WTC11 (cell line): ENCODE results near the gene LMF1.

Experiments used
- ESRRA ChIP-seq: sonication (generic); formaldehyde crosslinking; IDR thresholded peaks from 2 replicates; pipeline ENCODE4 v1.8.1; 2022; ENCODE audit warnings: mild to moderate bottlenecking, missing genetic modification reagents, borderline replicate concordance
- IRF1 ChIP-seq: sonication (generic); formaldehyde crosslinking; IDR thresholded peaks from 2 replicates; pipeline ENCODE4 v1.8.0; 2023; ENCODE audit warnings: missing genetic modification reagents
- IRF2 ChIP-seq: sonication (generic); formaldehyde crosslinking; IDR thresholded peaks from 2 replicates; pipeline ENCODE4 v1.8.0; 2022; ENCODE audit warnings: low read depth, missing genetic modification reagents, borderline replicate concordance
- JUN ChIP-seq: sonication (generic); formaldehyde crosslinking; IDR thresholded peaks from 2 replicates; pipeline ENCODE4 v1.8.0; 2023; ENCODE audit warnings: mild to moderate bottlenecking, missing genetic modification reagents
- ZNF317 ChIP-seq: sonication (generic); formaldehyde crosslinking; IDR thresholded peaks from 2 replicates; pipeline ENCODE4 v1.8.1; 2023; ENCODE audit warnings: low read depth, mild to moderate bottlenecking, moderate library complexity, missing genetic modification reagents, borderline replicate concordance
- ZNF396 ChIP-seq: fragments of 250-450 bp; sonication (Bioruptor Pico); IDR thresholded peaks from 2 replicates; pipeline ENCODE4 v1.8.0; 2021; ENCODE audit warnings: mild to moderate bottlenecking, moderate library complexity, borderline replicate concordance
- ZNF423 ChIP-seq: fragments of 250-450 bp; sonication (Bioruptor Pico); IDR thresholded peaks from 2 replicates; pipeline ENCODE4 v2.1.2; 2022; ENCODE audit warnings: mild to moderate bottlenecking, moderate library complexity
- TF ChIP-seq, protein P1 (sequence below): fragments of 200-600 bp; IDR thresholded peaks from 2 replicates; pipeline ENCODE4 v1.8.0; 2022; ENCODE audit warnings: antibody characterized with exemption
- TF ChIP-seq, protein P2 (sequence below): sonication (generic); formaldehyde crosslinking; IDR thresholded peaks from 2 replicates; pipeline ENCODE4 v1.8.0; 2022; ENCODE audit warnings: mild to moderate bottlenecking, missing genetic modification reagents
- TF ChIP-seq, protein P3 (sequence below): sonication (generic); formaldehyde crosslinking; IDR thresholded peaks from 2 replicates; pipeline ENCODE4 v1.8.0; 2022; ENCODE audit warnings: mild to moderate bottlenecking, missing genetic modification reagents
- TF ChIP-seq, protein P4 (sequence below): sonication (generic); formaldehyde crosslinking; IDR thresholded peaks from 2 replicates; pipeline ENCODE4 v1.8.0; 2023; ENCODE audit warnings: mild to moderate bottlenecking, missing genetic modification reagents
- TF ChIP-seq, protein P5 (sequence below): sonication (generic); formaldehyde crosslinking; IDR thresholded peaks from 2 replicates; pipeline ENCODE4 v1.8.0; 2023; ENCODE audit warnings: missing genetic modification reagents, mild to moderate bottlenecking, borderline replicate concordance

DNA sequence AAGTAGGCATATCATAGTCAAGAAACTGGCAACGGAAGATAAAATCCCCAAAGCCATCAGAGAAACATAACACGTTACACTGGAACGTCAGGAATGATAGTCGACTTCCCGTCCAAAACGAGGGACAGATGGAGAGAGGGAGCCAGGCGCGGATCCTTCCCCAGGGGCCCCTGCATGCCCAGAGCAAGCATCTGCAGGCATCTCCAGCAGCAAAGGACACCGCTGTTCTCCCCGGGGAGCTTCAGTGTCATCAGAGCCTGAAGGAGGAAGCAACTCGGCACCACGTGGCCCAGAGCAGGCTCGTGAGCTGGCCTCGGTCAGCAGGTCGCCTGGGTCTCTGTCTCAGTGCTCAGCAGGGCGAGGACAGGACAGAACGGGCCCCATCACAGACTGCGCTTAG is 50.1 kb downstream of the LMF1 start:
- TF ChIP-seq, protein P1, sequence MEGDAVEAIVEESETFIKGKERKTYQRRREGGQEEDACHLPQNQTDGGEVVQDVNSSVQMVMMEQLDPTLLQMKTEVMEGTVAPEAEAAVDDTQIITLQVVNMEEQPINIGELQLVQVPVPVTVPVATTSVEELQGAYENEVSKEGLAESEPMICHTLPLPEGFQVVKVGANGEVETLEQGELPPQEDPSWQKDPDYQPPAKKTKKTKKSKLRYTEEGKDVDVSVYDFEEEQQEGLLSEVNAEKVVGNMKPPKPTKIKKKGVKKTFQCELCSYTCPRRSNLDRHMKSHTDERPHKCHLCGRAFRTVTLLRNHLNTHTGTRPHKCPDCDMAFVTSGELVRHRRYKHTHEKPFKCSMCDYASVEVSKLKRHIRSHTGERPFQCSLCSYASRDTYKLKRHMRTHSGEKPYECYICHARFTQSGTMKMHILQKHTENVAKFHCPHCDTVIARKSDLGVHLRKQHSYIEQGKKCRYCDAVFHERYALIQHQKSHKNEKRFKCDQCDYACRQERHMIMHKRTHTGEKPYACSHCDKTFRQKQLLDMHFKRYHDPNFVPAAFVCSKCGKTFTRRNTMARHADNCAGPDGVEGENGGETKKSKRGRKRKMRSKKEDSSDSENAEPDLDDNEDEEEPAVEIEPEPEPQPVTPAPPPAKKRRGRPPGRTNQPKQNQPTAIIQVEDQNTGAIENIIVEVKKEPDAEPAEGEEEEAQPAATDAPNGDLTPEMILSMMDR = no peak
- TF ChIP-seq, protein P2, sequence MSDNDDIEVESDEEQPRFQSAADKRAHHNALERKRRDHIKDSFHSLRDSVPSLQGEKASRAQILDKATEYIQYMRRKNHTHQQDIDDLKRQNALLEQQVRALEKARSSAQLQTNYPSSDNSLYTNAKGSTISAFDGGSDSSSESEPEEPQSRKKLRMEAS (CRISPR knock-in tag) = no peak
- TF ChIP-seq, protein P3, sequence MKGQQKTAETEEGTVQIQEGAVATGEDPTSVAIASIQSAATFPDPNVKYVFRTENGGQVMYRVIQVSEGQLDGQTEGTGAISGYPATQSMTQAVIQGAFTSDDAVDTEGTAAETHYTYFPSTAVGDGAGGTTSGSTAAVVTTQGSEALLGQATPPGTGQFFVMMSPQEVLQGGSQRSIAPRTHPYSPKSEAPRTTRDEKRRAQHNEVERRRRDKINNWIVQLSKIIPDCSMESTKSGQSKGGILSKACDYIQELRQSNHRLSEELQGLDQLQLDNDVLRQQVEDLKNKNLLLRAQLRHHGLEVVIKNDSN (CRISPR knock-in tag) = no peak
- TF ChIP-seq JUN (CRISPR knock-in tag) (no peak), IRF1 (CRISPR knock-in tag) (no peak), ZNF396 (CRISPR knock-in tag) (no peak), IRF2 (CRISPR knock-in tag) (no peak), ZNF423 (no peak), ZNF317 (CRISPR knock-in tag) (no peak), ESRRA (CRISPR knock-in tag) (no peak)
- TF ChIP-seq, protein P4, sequence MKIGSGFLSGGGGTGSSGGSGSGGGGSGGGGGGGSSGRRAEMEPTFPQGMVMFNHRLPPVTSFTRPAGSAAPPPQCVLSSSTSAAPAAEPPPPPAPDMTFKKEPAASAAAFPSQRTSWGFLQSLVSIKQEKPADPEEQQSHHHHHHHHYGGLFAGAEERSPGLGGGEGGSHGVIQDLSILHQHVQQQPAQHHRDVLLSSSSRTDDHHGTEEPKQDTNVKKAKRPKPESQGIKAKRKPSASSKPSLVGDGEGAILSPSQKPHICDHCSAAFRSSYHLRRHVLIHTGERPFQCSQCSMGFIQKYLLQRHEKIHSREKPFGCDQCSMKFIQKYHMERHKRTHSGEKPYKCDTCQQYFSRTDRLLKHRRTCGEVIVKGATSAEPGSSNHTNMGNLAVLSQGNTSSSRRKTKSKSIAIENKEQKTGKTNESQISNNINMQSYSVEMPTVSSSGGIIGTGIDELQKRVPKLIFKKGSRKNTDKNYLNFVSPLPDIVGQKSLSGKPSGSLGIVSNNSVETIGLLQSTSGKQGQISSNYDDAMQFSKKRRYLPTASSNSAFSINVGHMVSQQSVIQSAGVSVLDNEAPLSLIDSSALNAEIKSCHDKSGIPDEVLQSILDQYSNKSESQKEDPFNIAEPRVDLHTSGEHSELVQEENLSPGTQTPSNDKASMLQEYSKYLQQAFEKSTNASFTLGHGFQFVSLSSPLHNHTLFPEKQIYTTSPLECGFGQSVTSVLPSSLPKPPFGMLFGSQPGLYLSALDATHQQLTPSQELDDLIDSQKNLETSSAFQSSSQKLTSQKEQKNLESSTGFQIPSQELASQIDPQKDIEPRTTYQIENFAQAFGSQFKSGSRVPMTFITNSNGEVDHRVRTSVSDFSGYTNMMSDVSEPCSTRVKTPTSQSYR (CRISPR knock-in tag) = no peak
- TF ChIP-seq, protein P5, sequence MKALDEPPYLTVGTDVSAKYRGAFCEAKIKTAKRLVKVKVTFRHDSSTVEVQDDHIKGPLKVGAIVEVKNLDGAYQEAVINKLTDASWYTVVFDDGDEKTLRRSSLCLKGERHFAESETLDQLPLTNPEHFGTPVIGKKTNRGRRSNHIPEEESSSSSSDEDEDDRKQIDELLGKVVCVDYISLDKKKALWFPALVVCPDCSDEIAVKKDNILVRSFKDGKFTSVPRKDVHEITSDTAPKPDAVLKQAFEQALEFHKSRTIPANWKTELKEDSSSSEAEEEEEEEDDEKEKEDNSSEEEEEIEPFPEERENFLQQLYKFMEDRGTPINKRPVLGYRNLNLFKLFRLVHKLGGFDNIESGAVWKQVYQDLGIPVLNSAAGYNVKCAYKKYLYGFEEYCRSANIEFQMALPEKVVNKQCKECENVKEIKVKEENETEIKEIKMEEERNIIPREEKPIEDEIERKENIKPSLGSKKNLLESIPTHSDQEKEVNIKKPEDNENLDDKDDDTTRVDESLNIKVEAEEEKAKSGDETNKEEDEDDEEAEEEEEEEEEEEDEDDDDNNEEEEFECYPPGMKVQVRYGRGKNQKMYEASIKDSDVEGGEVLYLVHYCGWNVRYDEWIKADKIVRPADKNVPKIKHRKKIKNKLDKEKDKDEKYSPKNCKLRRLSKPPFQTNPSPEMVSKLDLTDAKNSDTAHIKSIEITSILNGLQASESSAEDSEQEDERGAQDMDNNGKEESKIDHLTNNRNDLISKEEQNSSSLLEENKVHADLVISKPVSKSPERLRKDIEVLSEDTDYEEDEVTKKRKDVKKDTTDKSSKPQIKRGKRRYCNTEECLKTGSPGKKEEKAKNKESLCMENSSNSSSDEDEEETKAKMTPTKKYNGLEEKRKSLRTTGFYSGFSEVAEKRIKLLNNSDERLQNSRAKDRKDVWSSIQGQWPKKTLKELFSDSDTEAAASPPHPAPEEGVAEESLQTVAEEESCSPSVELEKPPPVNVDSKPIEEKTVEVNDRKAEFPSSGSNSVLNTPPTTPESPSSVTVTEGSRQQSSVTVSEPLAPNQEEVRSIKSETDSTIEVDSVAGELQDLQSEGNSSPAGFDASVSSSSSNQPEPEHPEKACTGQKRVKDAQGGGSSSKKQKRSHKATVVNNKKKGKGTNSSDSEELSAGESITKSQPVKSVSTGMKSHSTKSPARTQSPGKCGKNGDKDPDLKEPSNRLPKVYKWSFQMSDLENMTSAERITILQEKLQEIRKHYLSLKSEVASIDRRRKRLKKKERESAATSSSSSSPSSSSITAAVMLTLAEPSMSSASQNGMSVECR (CRISPR knock-in tag) = no peak
